H1 (cell line): ENCODE results near the gene APOO. TPM values are rescaled to one million over a fixed set of nuclear protein-coding genes. Genes with fewer than 3 reads are reported as not detected.

Experiments used
- CTCF ChIA-PET: fragments of 300-600 bp; sonication (Branson Sonifier 250); formaldehyde crosslinking; loops from one replicate; lab custom pipeline; 2021; ENCODE audit not compliant: partially characterized antibody; lab: Charles Lee
- POLR2A ChIA-PET: fragments of 300-600 bp; sonication (Branson Sonifier 250); formaldehyde crosslinking; loops from one replicate; lab custom pipeline; 2021; ENCODE audit warnings: inconsistent platforms; ENCODE audit not compliant: partially characterized antibody; lab: Charles Lee
- DNase-seq, 2 experiments: peaks; one replicate each; pipeline versions ENCODE4 v3.0.0 to v3.0.0-alpha.2; 2010 to 2022; ENCODE audit warnings: low spot score in 2 of 2, low read depth in 1 of 2, mixed read lengths in 1 of 2
- FAIRE-seq: peaks from 2 replicates; lab custom pipeline; 2011; peaks lifted over from hg19 to GRCh38; lab: Jason Lieb, UNC
- H2AFZ ChIP-seq: 2 replicates; pipeline ENCODE4 v1.8.1; 2012; ENCODE audit warnings: low read length, inconsistent platforms
- H2AK5ac ChIP-seq: 2 replicates; pipeline ENCODE4 v1.6.1; 2013; ENCODE audit warnings: low read depth, low read length
- H2BK120ac ChIP-seq: replicated peaks from 2 replicates; pipeline ENCODE3; 2013; ENCODE audit warnings: low read depth, low read length, inconsistent platforms
- H2BK12ac ChIP-seq: 2 replicates; pipeline ENCODE4 v1.6.1; 2013; ENCODE audit warnings: low read depth, low read length
- H2BK15ac ChIP-seq: 2 replicates; pipeline ENCODE4 v1.6.1; 2013; ENCODE audit warnings: low read length
- H2BK20ac ChIP-seq: 2 replicates; pipeline ENCODE4 v1.6.1; 2013; ENCODE audit warnings: low read length
- H2BK5ac ChIP-seq: 2 replicates; pipeline ENCODE4 v1.6.1; 2013; ENCODE audit warnings: low read depth, low read length
- H3K14ac ChIP-seq: 2 replicates; pipeline ENCODE4 v1.6.1; 2013; ENCODE audit warnings: inconsistent platforms; ENCODE audit not compliant: insufficient read length
- H3K18ac ChIP-seq: 2 replicates; pipeline ENCODE4 v1.6.1; 2013; ENCODE audit warnings: low read length; ENCODE audit errors: extremely low read depth
- H3K23ac ChIP-seq: 2 replicates; pipeline ENCODE4 v1.6.1; 2013; ENCODE audit warnings: inconsistent platforms; ENCODE audit not compliant: insufficient read length
- H3K23me2 ChIP-seq: 2 replicates; pipeline ENCODE4 v1.6.1; 2013; ENCODE audit warnings: low read depth, low read length
- H3K27ac ChIP-seq: 2 replicates; pipeline ENCODE4 v1.6.1; 2011; ENCODE audit warnings: low read depth, low read length, inconsistent platforms
- H3K27me3 ChIP-seq, 4 experiments: replicated peaks in 1 of 4; 1 replicate in 1 of 4; 2 replicates in 3 of 4; pipeline versions ENCODE4 v1.6.1 to v1.8.1; 2011 to 2013; ENCODE audit warnings: low read length in 3 of 4, mild to moderate bottlenecking in 3 of 4, inconsistent platforms in 2 of 4, mixed read lengths in 2 of 4, moderate library complexity in 1 of 4; ENCODE audit not compliant: control insufficient read depth in 3 of 4, insufficient read depth in 3 of 4; ENCODE audit errors: extremely low read depth in 1 of 4
- H3K36me3 ChIP-seq, 4 experiments: 2 replicates each; pipeline versions ENCODE4 v1.6.1 to v1.8.1; 2011 to 2013; ENCODE audit warnings: mild to moderate bottlenecking in 4 of 4, low read length in 3 of 4, moderate library complexity in 2 of 4, control low read depth in 1 of 4, inconsistent platforms in 1 of 4; ENCODE audit not compliant: insufficient read depth in 4 of 4, control insufficient read depth in 2 of 4
- H3K4ac ChIP-seq: replicated peaks from 2 replicates; pipeline ENCODE3; 2013; ENCODE audit warnings: low read length, low read depth, mixed read lengths, inconsistent platforms; ENCODE audit not compliant: insufficient read length
- H3K4me1 ChIP-seq, 4 experiments: replicated peaks in 1 of 4; 1 replicate in 1 of 4; 2 replicates in 3 of 4; pipeline versions ENCODE4 v1.6.1 to v1.8.1; 2011 to 2013; ENCODE audit warnings: low read length in 3 of 4, inconsistent platforms in 2 of 4, mixed read lengths in 1 of 4; ENCODE audit not compliant: insufficient read depth in 4 of 4, control insufficient read depth in 3 of 4
- H3K4me2 ChIP-seq, 2 experiments: 2 replicates each; pipeline versions ENCODE4 v1.6.1 to v1.8.1; 2011 to 2013; ENCODE audit warnings: low read depth in 2 of 2, low read length in 2 of 2, control low read depth in 1 of 2, inconsistent platforms in 1 of 2, mild to moderate bottlenecking in 1 of 2; ENCODE audit not compliant: insufficient read depth in 1 of 2
- H3K4me3 ChIP-seq, 4 experiments: fragments of 200-600, 300-600 bp in 1 of 4; sonication (generic), shearing (Covaris generic), sonication (Bioruptor Twin) in 1 of 4; 2 replicates each; pipeline versions ENCODE4 v1.5.1 to v1.8.1; 2011 to 2016; ENCODE audit warnings: low read length in 4 of 4, low read depth in 3 of 4, control low read depth in 2 of 4, inconsistent platforms in 2 of 4, mild to moderate bottlenecking in 2 of 4, mixed read lengths in 1 of 4, moderate library complexity in 1 of 4; ENCODE audit not compliant: insufficient read depth in 2 of 4; ENCODE audit errors: extremely low read depth in 1 of 4
- H3K56ac ChIP-seq: replicated peaks from 2 replicates; pipeline ENCODE3; 2013; ENCODE audit warnings: low read depth, mild to moderate bottlenecking, mixed read lengths, low read length, inconsistent platforms; ENCODE audit not compliant: insufficient read length
- H3K79me1 ChIP-seq: 2 replicates; pipeline ENCODE4 v1.6.1; 2013; ENCODE audit warnings: low read depth, low read length, control low read depth
- H3K79me2 ChIP-seq, 2 experiments: 2 replicates each; pipeline versions ENCODE4 v1.6.1 to v1.8.1; 2012 to 2013; ENCODE audit warnings: low read length in 2 of 2, mild to moderate bottlenecking in 2 of 2, inconsistent platforms in 1 of 2; ENCODE audit not compliant: insufficient read depth in 2 of 2, control insufficient read depth in 1 of 2
- H3K9ac ChIP-seq, 4 experiments: replicated peaks in 1 of 4; 1 replicate in 1 of 4; 2 replicates in 3 of 4; pipeline versions ENCODE4 v1.6.1 to v1.8.1; 2011 to 2013; ENCODE audit warnings: low read depth in 3 of 4, low read length in 3 of 4, control low read depth in 2 of 4, mild to moderate bottlenecking in 2 of 4, moderate library complexity in 2 of 4, inconsistent platforms in 1 of 4; ENCODE audit errors: extremely low read depth in 1 of 4
- H3K9me3 ChIP-seq, 2 experiments: 2 replicates each; pipeline versions ENCODE4 v1.6.1 to v1.8.1; 2012 to 2013; ENCODE audit warnings: mild to moderate bottlenecking in 2 of 2, moderate library complexity in 2 of 2, control low read depth in 1 of 2, inconsistent platforms in 1 of 2, low read depth in 1 of 2, low read length in 1 of 2, mixed read lengths in 1 of 2; ENCODE audit not compliant: insufficient read depth in 2 of 2
- H4K20me1 ChIP-seq, 2 experiments: replicated peaks in 1 of 2; 2 replicates each; pipeline versions ENCODE3 to v1.8.1; 2011 to 2013; ENCODE audit warnings: inconsistent platforms in 2 of 2, low read length in 2 of 2, mild to moderate bottlenecking in 1 of 2; ENCODE audit not compliant: insufficient read depth in 2 of 2, control insufficient read depth in 1 of 2
- H4K5ac ChIP-seq: 2 replicates; pipeline ENCODE4 v1.6.1; 2013; ENCODE audit warnings: low read length, low read depth, mixed read lengths, inconsistent platforms; ENCODE audit not compliant: insufficient read length
- H4K8ac ChIP-seq: 2 replicates; pipeline ENCODE4 v1.8.0; 2013; ENCODE audit warnings: mild to moderate bottlenecking, moderate library complexity, low read length, inconsistent platforms; ENCODE audit not compliant: insufficient read depth; ENCODE audit errors: extremely low read depth
- H4K91ac ChIP-seq: replicated peaks from 2 replicates; pipeline ENCODE3; 2013; ENCODE audit warnings: low read length, mixed read lengths, inconsistent platforms; ENCODE audit not compliant: insufficient read length
- BCL11A ChIP-seq, 2 experiments: IDR thresholded peaks; one replicate each; pipeline ENCODE4 v1.6.1; 2011; ENCODE audit warnings: low read depth in 2 of 2, low read length in 2 of 2, mild to moderate bottlenecking in 2 of 2
- CTBP2 ChIP-seq: IDR thresholded peaks from 2 replicates; pipeline ENCODE4 v1.7.0; 2011; ENCODE audit warnings: borderline replicate concordance, mild to moderate bottlenecking, moderate library complexity, mixed read lengths, low read length; ENCODE audit not compliant: insufficient read depth, insufficient read length
- E2F6 ChIP-seq: IDR thresholded peaks from 2 replicates; pipeline ENCODE4 v1.6.1; 2012; ENCODE audit warnings: inconsistent platforms
- HDAC2 ChIP-seq, 2 experiments: fragments of 300-600 bp in 1 of 2; sonication (generic) in 1 of 2; IDR thresholded peaks; 2 replicates each; pipeline ENCODE4 v1.6.1; 2011 to 2012; ENCODE audit warnings: low read depth in 2 of 2, low read length in 2 of 2, mild to moderate bottlenecking in 2 of 2, moderate library complexity in 2 of 2, borderline replicate concordance in 1 of 2, inconsistent platforms in 1 of 2
- JUND ChIP-seq: IDR thresholded peaks from 2 replicates; pipeline ENCODE4 v1.6.1; 2011; ENCODE audit warnings: mild to moderate bottlenecking, improper control_type of control experiment, low read length
- KDM4A ChIP-seq: IDR thresholded peaks from one replicate; pipeline ENCODE4 v1.7.1; 2012; ENCODE audit warnings: low read depth, mild to moderate bottlenecking, moderate library complexity, low read length, inconsistent platforms; ENCODE audit not compliant: severe bottlenecking
- MAFK ChIP-seq: IDR thresholded peaks from 2 replicates; pipeline ENCODE4 v1.6.1; 2012; ENCODE audit warnings: low read depth, mild to moderate bottlenecking, improper control_type of control experiment, low read length
- SP2 ChIP-seq: IDR thresholded peaks from 2 replicates; pipeline ENCODE4 v1.6.1; 2012; ENCODE audit warnings: mild to moderate bottlenecking, low read length, inconsistent platforms
- polyA plus RNA-seq, 7 experiments: library from polyadenylated mRNA; depleted of rRNA in 3 of 7; stranded (reverse) in 5 of 7; unstranded in 2 of 7; fragments of >200 nt in 5 of 7; fragments of 200-250 nt in 2 of 7; gene quantifications; 1 replicate in 5 of 7; 2 replicates in 1 of 7; 4 replicates in 1 of 7; pipeline versions ENCODE4 v1.2.1 to v1.2.3, GENCODE V29; 2011 to 2013; ENCODE audit warnings: missing spikeins in 2 of 7, mixed read lengths in 2 of 7
- total RNA-seq: library from RNA; stranded (reverse); fragmentation: NEBNext Ultra II Directional; extraction: Animal tissue kit (Norgen Biotek cat#: 25700); gene quantifications from 2 replicates; pipeline ENCODE4 v1.2.1, GENCODE V29; 2021

Gene APOO
- total and polyA plus RNA-seq, 2 of the 8 experiments (the other 6 are each of a cell fraction or from before 2014, with no cell fraction given): 25.7 to 45.0 TPM

GRCh38 chrX:23825675-23826074 is 82.1 kb downstream of the APOO start:
- no peak overlapping the region for H4K5ac ChIP-seq
- no peak overlapping the region for H2AK5ac ChIP-seq
- H3K18ac ChIP-seq: no peak overlapping the region
- H3K4ac ChIP-seq: no peak overlapping the region
- H2AFZ ChIP-seq: no peak overlapping the region
- no peak overlapping the region for H2BK20ac ChIP-seq
- no peak overlapping the region for H2BK15ac ChIP-seq
- H4K8ac ChIP-seq: no peak overlapping the region
- H2BK5ac ChIP-seq: no peak overlapping the region
- no peaks in the 10 kb centered on the region for H3K36me3 ChIP-seq
- H4K91ac ChIP-seq: no peak overlapping the region
- no peak overlapping the region for H3K23ac ChIP-seq
- no peaks in the 10 kb centered on the region for H3K9me3 ChIP-seq
- no peak for DNase-seq
- H3K23me2 ChIP-seq: no peaks in the 10 kb centered on the region
- no peaks in the 10 kb centered on the region for H3K79me1 ChIP-seq
- H3K4me1 ChIP-seq: no peaks in the 10 kb centered on the region
- H3K9ac ChIP-seq: no peak overlapping the region
- H3K27ac ChIP-seq: no peak overlapping the region
- no peak overlapping the region for H3K56ac ChIP-seq
- POLR2A ChIA-PET: no interaction called here
- no peak overlapping the region for H2BK120ac ChIP-seq
- no peaks in the 10 kb centered on the region for H4K20me1 ChIP-seq
- no peak overlapping the region for H3K4me3 ChIP-seq
- no peak overlapping the region for H2BK12ac ChIP-seq
- no peak for TF ChIP-seq E2F6
- no peak for TF ChIP-seq HDAC2 (IDR thresholded peaks at IDR 0.05; ENCODE audit: borderline replicate concordance in 1 of 2, low read depth in 2 of 2, low read length in 2 of 2)
- TF ChIP-seq CTBP2: no peak
- no peak for TF ChIP-seq KDM4A
- TF ChIP-seq SP2: no peak
- no peak for TF ChIP-seq BCL11A (IDR thresholded peaks at IDR 0.05; ENCODE audit: low read depth in 2 of 2, low read length in 2 of 2)
- TF ChIP-seq JUND: no peak
- no peak for TF ChIP-seq MAFK
- TF ChIP-seq, all 59 proteins: peak for 0
- no peak for FAIRE-seq
- no peaks in the 10 kb centered on the region for H3K79me2 ChIP-seq
- CTCF ChIA-PET: no interaction called here
- H3K4me2 ChIP-seq: no peak overlapping the region
- H3K14ac ChIP-seq: no peak overlapping the region
- no peaks in the 10 kb centered on the region for H3K27me3 ChIP-seq
